PC-3 (cell line): ENCODE results near the gene CNPY1. TPM values are rescaled to one million over a fixed set of nuclear protein-coding genes. Genes with fewer than 3 reads are reported as not detected.
A peak's percentile ranks its signal among the peaks of the same experiment; 100 is the strongest.

ENCODE experiments used
- ATAC-seq: fragments of 200-7000 bp; cut with Tn5 transposase; 2 replicates; pipeline ENCODE4 v1.9.1; 2020; ENCODE audit warnings: mild to moderate bottlenecking, moderate library complexity
- BruUV-seq: library from RNA; stranded (reverse); fragments of 400-500 nt; replicated peaks from 2 replicates; lab custom pipeline; 2021; lab: Mats Ljungman, UMichigan
- CTCF ChIA-PET: fragments of 300-600 bp; sonication (Branson Sonifier 250); formaldehyde crosslinking; loops from one replicate; lab custom pipeline; 2022; ENCODE audit warnings: antibody characterized with exemption; lab: Charles Lee
- POLR2A ChIA-PET: fragments of 300-600 bp; sonication (Branson Sonifier 250); formaldehyde crosslinking; loops from one replicate; lab custom pipeline; 2022; ENCODE audit warnings: antibody characterized with exemption; ENCODE audit not compliant: unreplicated experiment; lab: Charles Lee
- DNase-seq: peaks from one replicate; pipeline ENCODE4 v3.0.0-alpha.2; 2015
- H2AFZ ChIP-seq: fragments of 300-600 bp; sonication (generic); 2 replicates; pipeline ENCODE4 v1.6.0; 2016; ENCODE audit warnings: antibody characterized with exemption, low read length
- H3F3A ChIP-seq: fragments of 300-600 bp; sonication (generic); one replicate; pipeline ENCODE4 v1.6.0; 2017; ENCODE audit warnings: antibody characterized with exemption, low read length, control low read depth, mild to moderate bottlenecking; ENCODE audit not compliant: unreplicated experiment
- H3K27ac ChIP-seq: fragments of 300-600 bp; sonication (generic); 2 replicates; pipeline ENCODE4 v1.5.1; 2016; ENCODE audit warnings: mild to moderate bottlenecking, low read length
- H3K27me3 ChIP-seq: fragments of 300-600 bp; sonication (generic); 2 replicates; pipeline ENCODE4 v1.6.1; 2016; ENCODE audit warnings: low read length, mixed read lengths
- H3K36me3 ChIP-seq: fragments of 300-600 bp; sonication (generic); 2 replicates; pipeline ENCODE4 v1.6.1; 2016; ENCODE audit warnings: low read depth, mixed run types, low read length, mixed read lengths
- H3K4me1 ChIP-seq: fragments of 300-600 bp; sonication (generic); 2 replicates; pipeline ENCODE4 v1.5.1; 2016; ENCODE audit warnings: low read length; ENCODE audit not compliant: insufficient read depth
- H3K4me2 ChIP-seq: fragments of 300-600 bp; sonication (generic); 2 replicates; pipeline ENCODE4 v1.6.0; 2016; ENCODE audit warnings: low read length
- H3K4me3 ChIP-seq: fragments of 300-600 bp; sonication (generic); 2 replicates; pipeline ENCODE4 v1.5.1; 2016; ENCODE audit warnings: mild to moderate bottlenecking, low read length, mixed read lengths
- H3K79me2 ChIP-seq: fragments of 300-600 bp; sonication (generic); 2 replicates; pipeline ENCODE4 v1.6.1; 2017; ENCODE audit warnings: low read length, mixed read lengths
- H3K9ac ChIP-seq: fragments of 300-600 bp; sonication (generic); 2 replicates; pipeline ENCODE4 v1.6.0; 2016; ENCODE audit warnings: mild to moderate bottlenecking, low read length
- H3K9me2 ChIP-seq: fragments of 300-600 bp; sonication (generic); replicated peaks from 2 replicates; pipeline ENCODE4 v1.6.1; 2016; ENCODE audit warnings: mixed run types, low read length, mixed read lengths
- H3K9me3 ChIP-seq: fragments of 300-600 bp; sonication (generic); 2 replicates; pipeline ENCODE4 v1.6.1; 2016; ENCODE audit warnings: low read length, mixed read lengths
- H4K20me1 ChIP-seq: fragments of 300-600 bp; sonication (generic); 2 replicates; pipeline ENCODE4 v1.6.1; 2016; ENCODE audit warnings: low read length, mixed read lengths
- CTCF ChIP-seq: fragments of 300-600 bp; sonication (generic); conservative IDR thresholded peaks from 2 replicates; pipeline ENCODE4 v1.5.1; 2017; ENCODE audit warnings: antibody characterized with exemption, low read depth, mild to moderate bottlenecking, low read length
- EZH2 ChIP-seq: fragments of 300-600 bp; sonication (generic); IDR thresholded peaks from one replicate; pipeline ENCODE4 v1.6.1; 2017; ENCODE audit warnings: antibody characterized with exemption, mild to moderate bottlenecking, low read length; ENCODE audit not compliant: unreplicated experiment
- EZH2phosphoT487 ChIP-seq: fragments of 300-600 bp; sonication (generic); IDR thresholded peaks from 2 replicates; pipeline ENCODE4 v1.6.1; 2018; ENCODE audit warnings: mild to moderate bottlenecking, antibody characterized with exemption, low read length, borderline replicate concordance
- intact Hi-C: fragments of 100-400 bp; cut with micrococcal nuclease; formaldehyde crosslinking; loops from 2 replicates; pipeline ENCODE4 v1.9.0; 2023
- total RNA-seq: library from RNA; depleted of rRNA; stranded (reverse); fragments of >200 nt; gene quantifications from 2 replicates; pipeline ENCODE4 v1.2.3, GENCODE V29; 2014

CNPY1 gene
- total RNA-seq, 1 experiment from 2014 or later = not detected

- no peak overlapping the region for H2AFZ ChIP-seq
- H3K4me2 ChIP-seq = no peak overlapping the region
- no peak overlapping the region for H3K4me3 ChIP-seq
- no peaks in the 10 kb centered on the region for H3K36me3 ChIP-seq
- peaks cover 9% of the 10 kb centered on the region; the same call in 1 of the 2 replicates for H3K4me1 ChIP-seq
- H3K27me3 ChIP-seq = no peaks in the 10 kb centered on the region
- intact Hi-C loops = loop anchor here (10.0 kb wide), 1 partner anchor 669 kb away; no protein-coding TSS in a partner anchor
- H3K9me3 ChIP-seq = no peaks in the 10 kb centered on the region
- ATAC-seq = no peak
- ChIA-PET CTCF (no interaction called here), POLR2A (no interaction called here)
- H4K20me1 ChIP-seq = no peaks in the 10 kb centered on the region
- no peak overlapping the region for H3K27ac ChIP-seq
- H3K9ac ChIP-seq = no peak overlapping the region
- H3F3A ChIP-seq = no peaks in the 10 kb centered on the region
- TF ChIP-seq EZH2 (no peak), CTCF (no peak), EZH2phosphoT487 (no peak)
- no peaks in the 10 kb centered on the region for H3K79me2 ChIP-seq
- DNase-seq = no peak
- no peaks in the 10 kb centered on the region for H3K9me2 ChIP-seq
- no TSS peak for BruUV-seq
These were observed 47.3 kb upstream of the CNPY1 start for GRCh38 chr7:155593461-155594162.

- no peak overlapping the region for H3K4me3 ChIP-seq
- CTCF ChIA-PET = no interaction called here
- BruUV-seq = no TSS peak
- no peak overlapping the region for H3K9ac ChIP-seq
- peaks cover 9% of the 10 kb centered on the region; the same call in 1 of the 2 replicates for H3K4me1 ChIP-seq
- intact Hi-C loops = loop anchor here (10.0 kb wide), 1 partner anchor 666 kb away; no protein-coding TSS in a partner anchor
- H3K36me3 ChIP-seq = no peaks in the 10 kb centered on the region
- no peaks in the 10 kb centered on the region for H3K9me3 ChIP-seq
- no peak overlapping the region for H3K27ac ChIP-seq
- POLR2A ChIA-PET = no interaction called here
- no peak for TF ChIP-seq EZH2phosphoT487
- ATAC-seq = peak; percentile 68
- no peaks in the 10 kb centered on the region for H3K9me2 ChIP-seq
- H3K27me3 ChIP-seq = no peaks in the 10 kb centered on the region
- no peaks in the 10 kb centered on the region for H3F3A ChIP-seq
- peak overlapping the region; percentile 26; the same call in 1 of the 2 replicates for H2AFZ ChIP-seq
- H4K20me1 ChIP-seq = no peaks in the 10 kb centered on the region
- H3K79me2 ChIP-seq = no peaks in the 10 kb centered on the region
- H3K4me2 ChIP-seq = peak overlapping the region; percentile 37; the same call in 1 of the 2 replicates
- DNase-seq = peak; percentile 68
These were observed 44.9 kb upstream of the CNPY1 start for GRCh38 chr7:155591055-155591775.

- TF ChIP-seq EZH2phosphoT487 (no peak), EZH2 (no peak), CTCF (no peak)
- H3K9me3 ChIP-seq = no peaks in the 10 kb centered on the region
- no peaks in the 10 kb centered on the region for H3K9me2 ChIP-seq
- ChIA-PET POLR2A (no interaction called here), CTCF (no interaction called here)
- no peak for DNase-seq
- intact Hi-C loops = loop anchor here (10.0 kb wide), 1 partner anchor 666 kb away; no protein-coding TSS in a partner anchor
- no peak overlapping the region for H3K4me3 ChIP-seq
- peaks cover 9% of the 10 kb centered on the region; the same call in 1 of the 2 replicates for H3K4me1 ChIP-seq
- H3K27me3 ChIP-seq = peaks cover 6% of the 10 kb centered on the region; the same call in 1 of the 2 replicates
- H3K4me2 ChIP-seq = no peak overlapping the region
- H3F3A ChIP-seq = no peaks in the 10 kb centered on the region
- peak overlapping the region; percentile 26; the same call in 1 of the 2 replicates for H2AFZ ChIP-seq
- ATAC-seq = peak; percentile 39
- H3K79me2 ChIP-seq = no peaks in the 10 kb centered on the region
- H3K27ac ChIP-seq = no peak overlapping the region
- no peaks in the 10 kb centered on the region for H4K20me1 ChIP-seq
- BruUV-seq = no TSS peak
- H3K36me3 ChIP-seq = no peaks in the 10 kb centered on the region
- H3K9ac ChIP-seq = no peak overlapping the region
These were observed 44.1 kb upstream of the CNPY1 start for GRCh38 chr7:155590215-155591018.
